ENCODE results near the gene TVP23C.
"Not testable (repeated sequence)": the region's sequence is repeated elsewhere in the genome, so short reads cannot be mapped to it uniquely, and the experiment has no call there.

DNA sequence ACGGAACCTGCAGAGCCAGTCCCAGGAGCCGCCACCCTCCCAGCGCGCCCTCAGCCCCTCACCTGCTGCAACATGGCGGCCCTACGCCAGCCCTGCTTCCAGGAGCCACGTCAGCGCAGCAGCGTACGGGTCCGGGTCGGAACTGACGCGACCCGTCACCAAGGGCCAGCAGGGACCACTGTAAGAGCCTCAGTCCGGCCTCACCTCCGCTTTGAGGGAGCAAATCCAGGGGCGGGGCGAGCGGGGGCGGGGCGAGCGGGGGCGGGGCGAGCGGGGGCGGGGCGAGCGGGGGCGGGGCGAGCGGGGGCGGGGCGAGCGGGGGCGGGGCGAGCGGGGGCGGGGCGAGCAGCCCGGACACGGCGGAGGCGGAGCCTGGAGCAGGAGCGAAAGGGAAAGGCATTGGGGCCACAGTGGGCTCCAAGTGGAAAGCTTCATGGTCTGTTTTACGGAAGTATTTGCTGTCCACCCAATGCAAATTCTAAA is at the start of gene TVP23C:
- TF ChIP-seq, protein P1, sequence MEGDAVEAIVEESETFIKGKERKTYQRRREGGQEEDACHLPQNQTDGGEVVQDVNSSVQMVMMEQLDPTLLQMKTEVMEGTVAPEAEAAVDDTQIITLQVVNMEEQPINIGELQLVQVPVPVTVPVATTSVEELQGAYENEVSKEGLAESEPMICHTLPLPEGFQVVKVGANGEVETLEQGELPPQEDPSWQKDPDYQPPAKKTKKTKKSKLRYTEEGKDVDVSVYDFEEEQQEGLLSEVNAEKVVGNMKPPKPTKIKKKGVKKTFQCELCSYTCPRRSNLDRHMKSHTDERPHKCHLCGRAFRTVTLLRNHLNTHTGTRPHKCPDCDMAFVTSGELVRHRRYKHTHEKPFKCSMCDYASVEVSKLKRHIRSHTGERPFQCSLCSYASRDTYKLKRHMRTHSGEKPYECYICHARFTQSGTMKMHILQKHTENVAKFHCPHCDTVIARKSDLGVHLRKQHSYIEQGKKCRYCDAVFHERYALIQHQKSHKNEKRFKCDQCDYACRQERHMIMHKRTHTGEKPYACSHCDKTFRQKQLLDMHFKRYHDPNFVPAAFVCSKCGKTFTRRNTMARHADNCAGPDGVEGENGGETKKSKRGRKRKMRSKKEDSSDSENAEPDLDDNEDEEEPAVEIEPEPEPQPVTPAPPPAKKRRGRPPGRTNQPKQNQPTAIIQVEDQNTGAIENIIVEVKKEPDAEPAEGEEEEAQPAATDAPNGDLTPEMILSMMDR (IDR thresholded peaks at IDR 0.05), result not testable (repeated sequence)
- TF ChIP-seq POLR2A (IDR thresholded peaks at IDR 0.05), result peak; percentile 54 to 65

All from adrenal gland (tissue), 5 donors.